GM11168 (cell line): ENCODE measurements around the gene RBBP8NL.

Experiments used
- in situ Hi-C: fragments of 300-500 bp; cut with MboI; formaldehyde crosslinking; loops from one replicate; pipeline ENCODE4 v1.12.0; 2022; ENCODE audit warnings: low sequenced_read_pairs; ENCODE audit not compliant: unreplicated experiment

RBBP8NL gene

DNA sequence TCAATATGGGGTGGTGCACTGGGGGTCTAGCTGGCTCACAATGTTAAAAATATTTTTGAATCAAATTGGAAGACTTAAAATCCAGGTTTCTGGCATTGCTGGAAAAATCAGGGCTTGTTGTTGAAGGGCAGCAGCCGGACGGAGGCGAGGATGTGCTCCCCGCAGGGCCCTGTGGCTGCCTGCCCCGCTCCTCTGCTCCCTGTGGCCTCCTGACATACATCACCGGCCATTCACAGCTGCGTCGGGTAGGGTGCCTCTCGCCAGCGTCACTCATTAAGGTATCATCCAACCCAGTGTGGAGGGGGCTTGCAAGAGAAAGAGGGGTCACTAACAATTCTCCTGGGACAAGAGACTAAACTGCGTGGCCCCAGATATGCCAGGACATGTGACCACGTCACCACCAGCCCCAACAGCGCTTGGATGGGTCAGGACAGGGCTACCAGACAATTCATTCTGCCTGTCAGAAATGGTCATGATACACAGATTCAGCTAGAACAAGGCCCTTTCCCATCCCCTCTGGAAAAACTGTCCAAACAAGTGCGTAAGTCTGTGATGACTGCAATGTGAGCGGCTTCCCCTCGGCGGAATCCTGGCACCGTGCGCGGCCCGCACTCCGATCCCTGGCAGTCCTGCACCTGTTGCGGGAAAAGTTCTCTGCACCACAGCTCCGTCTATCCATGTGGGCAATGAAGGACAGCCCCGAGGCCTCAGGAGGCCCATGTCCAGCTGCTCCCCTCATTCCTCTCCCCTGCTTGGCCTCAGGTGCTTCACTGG, 36.5 kb upstream of the RBBP8NL start:
- in situ Hi-C loops: no loop called here

DNA sequence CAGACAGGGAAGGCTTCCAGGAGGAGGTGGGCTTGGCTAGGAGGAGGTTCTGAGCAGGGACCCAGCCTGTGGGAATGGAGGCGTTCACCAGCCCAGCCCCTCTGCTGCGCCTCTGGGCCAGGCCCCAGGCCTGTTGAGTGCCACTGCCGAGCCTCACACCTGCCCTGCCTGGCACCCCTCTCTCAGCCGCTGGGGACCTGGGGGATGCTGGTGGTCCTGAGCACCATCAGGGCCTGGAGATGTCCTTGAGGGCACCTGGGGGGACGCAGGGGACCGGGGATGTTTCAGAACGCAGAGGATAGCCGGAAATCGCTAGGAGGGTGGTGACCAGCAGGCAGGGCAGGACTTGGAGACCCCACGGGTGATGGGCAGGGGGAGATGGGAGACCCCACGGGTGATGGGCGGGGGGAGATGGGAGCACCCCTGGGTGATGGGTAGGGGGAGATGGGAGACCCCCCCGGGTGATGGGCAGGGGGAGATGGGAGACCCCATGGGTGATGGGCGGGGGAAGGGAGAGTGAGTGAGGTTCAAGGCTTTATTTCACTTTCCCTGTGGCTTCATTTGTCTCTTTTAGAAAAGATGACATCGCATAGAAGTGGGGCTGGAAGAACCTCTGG, 35.7 kb upstream of the RBBP8NL start:
- in situ Hi-C loops: no loop called here

DNA sequence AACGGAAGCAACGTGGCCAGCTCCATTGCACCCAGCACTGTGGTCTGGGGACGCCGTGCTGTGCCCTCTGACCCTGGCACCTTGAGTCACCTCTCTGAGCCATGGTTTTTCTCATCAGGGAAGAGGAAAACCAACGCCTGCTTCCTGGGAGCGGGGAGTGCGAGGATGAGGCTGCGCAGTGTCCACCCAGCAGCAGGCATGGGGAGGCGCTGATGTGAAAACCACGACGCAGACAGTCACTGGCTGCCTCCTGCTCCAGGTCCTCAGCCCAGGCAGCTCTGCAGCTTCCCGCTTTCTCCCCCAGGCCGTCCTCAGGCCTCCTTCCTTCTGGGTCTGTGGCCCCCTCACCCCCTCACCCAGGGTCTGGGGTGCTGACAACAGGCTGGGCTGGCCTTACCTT, 34.5 kb upstream of the RBBP8NL start:
- in situ Hi-C loops: no loop called here

DNA sequence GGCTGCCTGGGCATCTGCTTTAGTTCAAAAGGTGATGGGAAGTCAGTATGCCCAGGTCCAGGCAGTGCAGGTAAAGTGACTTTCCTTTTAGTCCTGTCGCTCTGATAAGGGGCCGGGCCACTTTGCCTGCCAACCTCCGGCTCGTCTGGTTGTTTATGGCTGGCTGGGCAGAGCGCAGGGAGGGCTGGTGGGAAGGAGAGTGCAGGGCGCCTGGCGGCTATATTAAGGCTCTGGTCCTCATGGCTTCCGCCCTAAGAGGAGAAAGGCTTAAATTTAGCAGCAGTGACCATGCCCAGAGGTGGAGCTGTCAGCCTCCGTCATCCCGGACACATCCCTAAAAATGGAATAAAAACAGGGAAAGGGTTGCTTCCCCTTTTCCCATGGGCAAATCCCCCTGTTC, 33.8 kb upstream of the RBBP8NL start:
- in situ Hi-C loops: no loop called here

DNA sequence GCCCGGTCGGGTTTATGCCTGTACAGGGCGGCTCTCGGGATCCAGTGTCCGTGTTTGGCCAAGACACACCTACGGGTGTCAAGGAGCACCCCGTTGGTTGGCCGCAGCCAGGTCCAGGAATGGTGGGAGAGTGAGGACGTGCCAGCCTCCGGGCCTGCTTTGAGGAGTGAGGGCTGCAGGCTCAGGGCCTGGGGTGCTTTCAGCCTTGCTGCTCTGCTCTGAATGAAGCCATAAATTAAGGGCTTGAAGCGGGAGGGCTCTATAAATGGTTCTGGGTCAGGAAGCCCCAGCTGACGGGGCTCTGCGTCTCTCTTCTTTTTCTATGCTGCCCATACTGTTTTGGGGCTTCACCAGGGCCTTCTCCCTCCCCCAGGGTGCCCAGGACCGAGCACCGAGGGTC, 33.3 kb upstream of the RBBP8NL start:
- in situ Hi-C loops: no loop called here

DNA sequence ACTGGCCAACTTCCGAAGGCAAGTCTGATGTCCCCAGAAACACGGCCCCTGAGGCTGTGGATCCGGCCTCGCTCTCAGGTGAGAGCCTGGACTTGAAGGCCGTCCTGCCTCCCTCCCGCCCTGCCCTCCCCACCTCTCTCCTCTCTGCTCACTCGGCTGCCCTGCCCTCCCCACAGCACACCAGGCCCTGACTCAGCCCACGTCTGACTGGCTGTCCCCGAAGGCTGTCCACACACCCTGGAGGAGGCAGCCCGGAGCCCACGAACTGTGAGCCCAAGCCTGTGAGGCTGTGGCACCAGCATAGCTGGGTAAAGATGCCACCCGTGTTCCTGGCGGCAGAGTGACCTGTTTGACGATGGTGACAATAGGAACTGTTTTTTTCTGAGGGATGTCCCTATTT, 32.1 kb upstream of the RBBP8NL start:
- in situ Hi-C loops: no loop called here

DNA sequence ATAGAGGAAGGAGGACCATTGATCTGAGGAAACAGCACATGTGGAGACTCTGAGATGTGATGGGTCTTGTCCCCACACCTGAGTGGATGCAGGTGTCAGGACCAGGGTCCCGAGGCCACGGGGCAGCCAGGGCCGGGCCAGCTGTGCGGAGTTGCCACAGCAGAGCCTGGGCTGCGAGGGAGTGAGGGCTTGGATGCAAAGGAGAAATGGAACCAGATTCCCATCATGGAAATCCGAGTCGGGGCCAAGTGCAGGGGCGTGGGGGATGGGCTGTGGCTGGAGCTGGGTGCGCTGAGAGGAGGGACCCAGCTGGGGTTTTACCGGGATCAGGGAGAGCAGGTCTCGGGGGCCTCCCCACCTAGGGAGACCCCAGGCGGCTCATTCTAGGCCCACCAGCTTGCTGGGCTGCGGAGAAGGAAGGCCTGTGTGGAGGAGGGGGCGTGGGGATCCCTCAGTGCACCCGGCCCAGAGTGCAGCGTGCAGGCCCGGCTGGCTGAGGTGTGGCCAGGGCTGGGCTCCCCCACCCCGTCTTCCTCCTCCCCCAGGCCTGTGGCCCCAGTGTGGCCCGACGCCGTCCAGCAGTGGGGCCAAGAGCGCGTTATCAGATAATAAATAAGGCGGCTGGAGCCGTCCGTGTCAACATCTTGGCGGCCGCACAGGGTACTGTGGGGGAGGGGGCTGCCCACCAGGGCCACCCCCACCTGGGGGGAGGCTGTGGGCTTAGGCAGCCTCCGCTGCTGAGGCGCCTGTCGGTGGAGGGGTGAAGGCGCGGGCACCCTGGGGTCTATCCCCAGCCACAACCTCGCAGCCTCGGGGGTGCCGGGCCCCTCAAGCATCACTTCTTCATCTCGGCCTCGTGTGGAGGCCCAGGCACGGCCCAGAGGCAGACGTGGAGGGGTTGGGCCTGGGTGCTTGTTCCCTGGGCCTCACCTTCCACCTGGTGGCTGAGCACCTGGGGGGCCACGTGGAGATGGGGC, 31.2 kb upstream of the RBBP8NL start:
- in situ Hi-C loops: no loop called here

DNA sequence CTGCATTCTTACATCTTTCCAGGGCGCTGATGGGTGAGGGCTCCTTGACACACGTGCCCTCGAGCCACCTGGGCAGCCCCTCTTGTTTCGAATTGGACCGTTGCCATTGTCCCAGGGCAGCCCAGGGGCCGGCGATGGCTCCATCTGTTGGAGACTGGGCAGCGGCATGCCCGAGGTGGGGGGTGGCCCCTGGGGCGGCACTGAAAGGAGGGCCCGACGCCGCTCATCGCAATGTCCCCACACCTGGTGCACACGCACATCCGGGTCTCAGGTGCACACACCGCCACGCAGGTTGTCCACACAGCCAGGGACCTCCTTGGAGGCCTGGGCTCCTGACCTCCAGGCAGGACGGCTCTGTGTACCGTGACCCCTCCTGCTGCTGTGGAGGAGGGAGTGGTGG, 30.5 kb upstream of the RBBP8NL start:
- in situ Hi-C loops: no loop called here

DNA sequence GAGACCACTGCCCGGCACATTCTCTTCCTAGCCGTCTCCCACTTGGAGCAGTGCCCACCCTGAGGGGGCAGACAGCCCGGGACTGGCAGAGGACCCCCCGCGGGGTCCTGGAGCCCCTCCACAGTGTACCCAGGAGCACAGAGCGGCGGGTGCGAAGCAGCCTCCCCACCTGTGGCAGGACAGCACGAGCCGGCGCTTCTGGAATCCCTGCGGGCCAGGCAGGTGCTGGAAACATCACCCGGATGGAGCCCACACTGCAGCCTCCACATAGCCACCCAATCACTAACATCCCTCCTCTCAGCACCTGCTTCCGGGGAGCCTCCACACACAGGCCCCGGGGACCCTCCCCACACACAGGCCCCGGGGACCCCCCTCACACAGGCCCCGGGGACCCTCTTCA, 29.8 kb upstream of the RBBP8NL start:
- in situ Hi-C loops: no loop called here

DNA sequence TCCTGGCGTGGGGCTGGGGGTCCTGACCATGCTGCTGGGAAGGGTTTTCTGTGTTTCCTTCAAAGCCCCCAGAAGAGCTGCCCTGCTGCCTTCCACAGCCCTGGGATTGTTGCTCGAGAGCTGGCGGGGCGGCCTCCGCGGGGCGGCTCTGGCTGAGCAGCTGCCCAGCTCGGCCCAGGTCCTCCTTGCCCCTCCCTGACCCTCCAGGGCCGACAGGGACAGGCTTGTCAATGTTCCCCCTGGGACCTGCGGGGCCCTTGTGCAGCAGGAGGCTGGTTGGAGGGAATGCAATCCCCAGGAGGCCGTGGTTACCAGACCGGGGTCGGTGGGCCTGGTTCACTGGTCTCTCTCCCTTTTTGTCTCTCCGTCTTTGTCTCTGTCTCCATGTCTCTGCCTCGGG, 28.6 kb upstream of the RBBP8NL start:
- in situ Hi-C loops: no loop called here

DNA sequence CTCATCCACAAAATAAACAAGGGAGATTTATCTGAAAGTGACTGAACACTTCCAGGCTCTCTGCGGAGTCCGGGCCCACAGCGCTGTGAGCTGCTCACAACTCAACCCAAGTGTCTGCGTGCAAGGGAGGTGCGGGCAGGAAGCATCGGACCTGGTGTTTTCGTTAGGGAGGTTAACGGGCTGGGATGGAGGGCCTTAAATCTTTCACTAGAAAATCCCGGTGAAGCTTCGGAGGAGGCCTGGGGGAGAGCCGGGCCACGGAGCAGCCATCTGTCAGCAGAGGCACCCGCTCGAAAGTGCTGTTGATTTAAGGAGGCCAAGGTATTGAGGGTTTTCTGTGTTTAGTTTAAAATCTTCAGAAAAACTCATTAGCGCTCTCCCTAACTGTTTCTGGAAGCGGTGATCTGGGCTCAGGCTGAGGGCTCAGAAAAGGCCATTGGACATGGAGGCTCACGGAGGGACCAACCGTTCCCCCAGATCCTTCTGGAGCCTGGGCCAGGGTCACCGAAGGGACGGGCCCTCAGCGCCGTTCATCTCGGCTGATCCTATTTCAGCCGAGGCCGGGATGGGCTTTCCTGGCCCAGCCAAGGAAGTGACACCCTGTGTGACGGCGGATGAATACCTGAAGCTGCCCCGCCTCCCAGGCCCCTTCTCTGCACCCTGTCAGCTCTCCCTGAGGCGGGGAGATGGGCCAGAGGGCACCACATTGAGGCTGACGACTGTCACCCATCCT, 27.7 kb upstream of the RBBP8NL start:
- in situ Hi-C loops: no loop called here

DNA sequence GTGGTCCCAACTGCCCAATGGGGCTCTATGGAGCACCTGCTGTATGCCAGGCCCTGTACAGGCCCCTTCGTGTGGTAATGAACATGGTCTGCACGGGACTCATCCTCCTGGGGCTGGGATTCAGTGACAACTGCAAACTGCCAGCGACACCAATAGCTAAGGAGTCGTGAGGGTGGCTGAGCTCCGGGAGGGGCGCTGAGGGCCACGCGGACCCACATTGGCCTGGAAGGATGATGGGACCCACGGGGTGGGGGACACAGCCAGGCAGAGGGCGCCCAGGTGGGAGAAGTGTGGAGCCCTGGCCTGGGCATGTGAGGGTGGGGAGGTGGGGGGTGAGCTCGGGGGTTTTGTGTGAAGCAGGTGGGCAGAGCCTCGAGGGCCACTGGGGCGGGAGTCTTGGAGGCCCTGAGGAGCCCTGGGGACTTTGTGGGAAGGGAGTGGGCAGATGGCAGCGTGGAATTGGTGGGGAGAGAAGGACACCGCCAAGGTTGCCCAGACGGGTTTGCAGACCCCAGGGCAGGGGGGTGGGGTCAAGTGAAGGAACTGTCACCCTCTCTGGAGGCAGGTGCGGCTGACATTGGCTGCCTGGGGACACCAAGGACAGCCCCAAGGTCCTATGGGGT, 26.0 kb upstream of the RBBP8NL start:
- in situ Hi-C loops: no loop called here

DNA sequence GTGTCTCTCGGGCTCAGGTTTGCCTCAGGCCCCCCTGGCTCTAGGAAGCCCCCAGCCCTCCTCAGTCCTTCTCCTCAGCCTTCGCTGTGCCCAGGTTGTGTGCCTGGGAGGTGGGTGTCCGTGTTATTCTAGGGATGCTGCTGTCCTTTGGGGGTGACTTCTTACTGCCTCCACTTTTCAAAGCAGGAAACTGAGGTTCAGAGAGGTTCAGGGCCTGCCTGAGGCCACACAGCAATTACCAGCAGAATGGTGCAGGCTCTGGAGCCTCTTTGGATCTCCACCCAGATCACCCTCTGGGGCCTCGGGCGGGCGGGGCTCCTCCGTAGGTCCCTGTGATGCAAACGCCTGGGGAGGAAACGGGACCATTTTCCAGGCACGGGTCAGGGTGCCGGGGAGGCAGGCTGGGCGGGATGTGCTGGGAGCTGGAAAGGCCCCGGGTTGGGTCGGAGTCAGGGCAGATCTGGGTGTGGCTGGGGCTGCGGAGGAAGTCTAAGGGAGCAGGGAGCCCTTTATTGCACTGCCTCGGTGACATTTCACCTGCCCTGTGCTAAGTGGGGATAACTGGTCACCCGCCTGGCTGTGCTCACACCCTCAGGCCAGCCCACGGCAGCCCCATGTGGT, 25.2 kb upstream of the RBBP8NL start:
- in situ Hi-C loops: no loop called here

DNA sequence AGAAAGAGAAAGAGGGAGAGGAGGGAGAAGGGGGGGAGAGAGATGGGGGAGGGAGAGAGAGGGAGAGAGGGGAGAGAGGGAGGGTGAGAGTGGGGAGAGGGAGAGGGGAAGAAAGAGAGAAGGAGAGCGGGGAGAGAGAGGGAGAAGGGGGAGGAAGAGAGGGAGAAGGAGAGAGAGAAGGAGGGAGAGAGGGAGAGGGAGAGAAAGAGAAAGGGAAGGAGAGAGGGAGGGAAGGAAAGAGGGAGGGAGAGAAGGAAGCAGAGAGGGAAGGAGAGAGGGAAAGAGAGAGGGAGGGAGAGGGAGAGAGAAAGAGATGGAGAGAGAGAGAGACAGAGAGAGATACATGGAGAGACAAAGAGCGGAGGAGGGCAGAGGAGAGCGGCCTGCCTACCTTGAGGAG, 24.6 kb upstream of the RBBP8NL start:
- in situ Hi-C loops: no loop called here

DNA sequence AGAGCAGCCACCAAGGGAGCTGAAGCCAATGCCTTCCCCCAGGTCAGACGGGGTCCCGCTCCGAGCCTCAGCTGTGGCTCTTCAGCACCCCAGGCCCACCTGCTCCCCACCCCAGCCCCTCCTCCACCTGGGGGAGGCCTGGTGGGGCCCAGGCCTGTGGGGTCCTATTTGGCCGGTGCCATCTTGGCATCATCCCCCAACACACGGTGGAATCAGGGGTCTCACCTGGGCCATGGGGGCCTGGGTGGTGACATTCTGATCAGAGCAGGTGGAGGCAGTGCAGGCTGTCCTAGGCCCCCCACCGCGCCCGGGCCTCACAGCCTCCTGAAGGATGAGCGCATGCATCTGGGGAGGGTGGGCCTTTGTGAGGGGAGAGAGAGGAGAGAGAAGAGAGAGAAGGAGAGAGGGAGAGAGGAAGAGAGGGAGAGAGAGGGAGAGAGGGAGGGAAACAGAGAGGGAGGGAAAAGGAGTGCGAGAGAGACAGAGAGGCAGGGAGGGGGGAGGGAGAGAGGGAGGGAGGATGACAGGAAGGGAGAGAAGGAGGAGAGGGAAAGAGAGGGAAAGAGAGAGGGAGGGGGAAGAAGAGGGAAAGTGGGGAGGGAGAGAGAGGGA, 23.9 kb upstream of the RBBP8NL start:
- in situ Hi-C loops: no loop called here

DNA sequence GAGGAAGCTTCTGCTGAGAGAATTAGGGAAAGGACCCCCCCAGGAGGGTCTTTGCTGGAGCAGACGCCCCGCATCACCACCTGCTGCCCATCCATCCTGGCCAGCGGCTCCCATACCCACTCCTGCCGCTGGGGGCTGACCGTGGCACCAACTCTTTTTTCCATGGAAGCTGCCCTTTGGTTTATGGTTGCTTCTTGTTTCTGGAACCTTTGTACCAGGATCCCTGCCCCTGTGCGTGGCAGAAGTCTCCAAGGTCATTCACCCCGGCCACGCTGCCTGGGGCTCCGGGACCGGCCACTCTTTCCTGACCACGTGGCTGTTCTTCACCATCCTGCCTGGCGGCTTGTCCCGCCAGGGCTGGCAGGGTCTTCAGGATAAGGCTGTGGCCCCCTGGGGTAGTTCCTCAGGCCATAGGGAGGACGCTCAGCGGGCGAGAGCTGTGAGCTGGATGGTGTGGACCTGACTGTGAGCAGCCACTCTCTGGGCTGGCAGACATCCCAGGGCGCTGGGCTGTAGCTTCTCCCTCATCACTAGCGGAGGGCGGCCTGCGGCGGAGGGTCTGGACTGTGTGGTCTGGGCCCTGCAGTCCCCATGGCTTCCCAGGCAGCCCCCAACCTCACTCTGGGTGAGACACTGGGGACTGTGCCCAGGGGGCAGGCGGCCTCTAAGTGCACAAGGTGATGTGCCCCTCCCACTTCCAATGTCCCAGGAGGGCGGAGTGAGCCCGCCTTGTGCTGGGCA, 22.8 kb upstream of the RBBP8NL start:
- in situ Hi-C loops: no loop called here

DNA sequence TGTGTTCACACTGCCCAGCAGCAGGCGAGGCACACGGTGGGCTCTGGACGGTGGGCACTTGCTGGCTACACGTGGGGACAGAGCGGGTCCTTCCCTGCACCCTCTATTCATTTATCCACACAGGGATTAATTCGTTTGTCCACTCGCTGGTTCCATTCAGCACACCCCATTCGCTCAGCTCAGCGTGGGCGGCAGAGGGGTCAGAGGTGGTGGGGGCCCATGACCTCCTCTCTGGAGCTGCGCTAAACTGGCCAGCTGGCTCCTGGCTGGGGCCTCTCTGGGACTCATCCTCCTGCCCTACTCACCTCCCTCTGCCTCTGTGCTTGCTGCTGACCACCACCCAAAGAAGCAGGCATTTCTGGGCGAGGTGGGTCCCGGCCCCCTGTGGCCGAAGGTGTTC, 21.4 kb upstream of the RBBP8NL start:
- in situ Hi-C loops: no loop called here

DNA sequence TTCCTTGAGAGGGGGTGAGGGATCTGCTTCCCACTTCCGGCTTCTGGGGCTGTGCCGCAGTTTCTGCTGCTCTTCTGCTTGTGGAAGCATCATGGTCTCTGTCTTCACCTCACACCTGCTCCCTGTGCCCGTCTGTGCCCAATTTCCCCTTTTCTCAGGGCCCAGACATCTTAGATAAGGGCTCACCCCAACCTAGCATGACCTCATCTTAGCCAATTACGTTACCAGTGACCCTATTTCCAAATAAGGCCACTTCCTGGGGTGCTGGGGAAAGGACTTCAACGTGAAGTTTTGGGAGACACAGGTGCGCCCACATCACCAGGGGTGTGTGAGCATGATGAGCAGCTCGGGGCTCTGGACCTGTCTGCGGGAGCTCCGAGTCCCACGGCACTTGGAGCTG, 20.7 kb upstream of the RBBP8NL start:
- in situ Hi-C loops: no loop called here
